K562 treated with DMSO at 1 percent for 24 hours (cell line): ENCODE results near the gene SBNO1. TPM values are rescaled to one million over a fixed set of nuclear protein-coding genes. Genes with fewer than 3 reads are reported as not detected.

ENCODE experiments used
- total RNA-seq: library from RNA; unstranded; fragments of 300-600 nt; gene quantifications from 2 replicates; pipeline ENCODE4 v1.2.3, GENCODE V29; 2022; ENCODE audit warnings: low read depth; ENCODE audit not compliant: insufficient read depth

Gene SBNO1
- 11.2 and 14.0 TPM in 2 replicates for total RNA-seq

GRCh38 chr12:123364532-123365024, at the start of gene SBNO1:
Gene SBNO1 (minus strand): TSS chr12:123364847. CDS start chr12:123350441, 14,406 bp downstream.

Other genes starting within 250 kb of the SBNO1 start
- 3.1 and 3.9 TPM in 2 replicates for gene PITPNM2, start 213.8 kb downstream of the SBNO1 start, total RNA-seq
- gene MPHOSPH9, start 131.7 kb downstream of the SBNO1 start, total RNA-seq: 10.4 and 13.1 TPM in 2 replicates
- 26.4 and 32.3 TPM in 2 replicates for gene MTRFR, start 131.4 kb downstream of the SBNO1 start, total RNA-seq
- 45.5 and 51.7 TPM in 2 replicates for gene CDK2AP1, start 93.0 kb downstream of the SBNO1 start, total RNA-seq
- gene KMT5A, start 19.3 kb upstream of the SBNO1 start, total RNA-seq: 74.3 and 89.5 TPM in 2 replicates
- gene RILPL2, start 71.8 kb upstream of the SBNO1 start, total RNA-seq: 6.2 and 6.3 TPM in 2 replicates
- 19.7 TPM in 2 replicates for gene SNRNP35, start 93.3 kb upstream of the SBNO1 start, total RNA-seq
- gene RILPL1, start 168.9 kb upstream of the SBNO1 start, total RNA-seq: 6.1 and 6.5 TPM in 2 replicates
- gene TMED2, start 219.7 kb upstream of the SBNO1 start, total RNA-seq: 94.5 and 99.0 TPM in 2 replicates
- gene DDX55, start 237.3 kb upstream of the SBNO1 start, total RNA-seq: 16.2 and 20.0 TPM in 2 replicates